GM21367 (cell line): ENCODE results near the gene HPCAL4.

Experiments used
- ATAC-seq: cut with Tn5 transposase; IDR thresholded peaks from one replicate; pipeline ENCODE4 v1.9.1; 2021; ENCODE audit not compliant: unreplicated experiment

HPCAL4 gene

GRCh38 chr1:39704757-39705156 is 13.5 kb upstream of the HPCAL4 start:
- ATAC-seq, result no peak

DNA sequence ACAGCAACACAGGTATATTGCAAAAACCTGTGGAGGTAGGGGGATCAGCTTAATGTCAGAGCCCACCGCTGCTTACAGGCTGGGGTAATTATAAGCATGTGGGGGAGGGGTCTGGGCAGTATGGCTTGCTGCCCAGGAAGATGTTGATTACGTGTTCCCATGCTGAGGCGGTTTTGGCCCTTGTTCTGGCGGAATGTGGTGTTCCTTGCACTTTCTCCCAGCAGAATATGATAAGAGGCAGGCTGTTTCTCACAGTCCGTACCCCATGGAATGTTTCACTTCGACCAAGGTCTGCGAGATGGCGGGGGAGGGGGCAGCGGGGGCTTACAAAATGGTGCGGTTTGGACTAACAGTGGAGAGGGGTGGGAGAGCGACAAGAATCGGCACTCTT is 9.8 kb upstream of the HPCAL4 start:
- ATAC-seq, result no peak

DNA sequence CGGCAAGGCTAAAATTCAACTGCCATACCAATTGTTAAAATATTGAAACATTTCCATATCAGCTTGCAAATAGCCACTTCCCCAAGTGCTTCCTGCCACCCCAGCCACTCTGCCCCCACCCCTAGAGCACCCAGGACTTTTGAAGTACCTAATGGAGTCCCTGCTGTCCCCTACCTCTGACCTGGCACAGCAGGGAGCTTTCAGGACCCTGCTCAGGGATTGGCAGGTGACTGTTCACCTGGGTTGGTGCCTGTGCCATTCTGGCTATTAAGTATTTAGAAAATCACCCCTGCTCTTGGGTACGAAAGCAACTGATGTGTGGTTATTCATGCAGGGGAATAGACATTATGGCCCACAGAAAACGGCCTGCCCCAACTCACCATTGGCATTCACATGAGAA is 9.1 kb upstream of the HPCAL4 start:
- ATAC-seq, result no peak

GRCh38 chr1:39699419-39699818 is 8.2 kb upstream of the HPCAL4 start:
- no peak for ATAC-seq

DNA sequence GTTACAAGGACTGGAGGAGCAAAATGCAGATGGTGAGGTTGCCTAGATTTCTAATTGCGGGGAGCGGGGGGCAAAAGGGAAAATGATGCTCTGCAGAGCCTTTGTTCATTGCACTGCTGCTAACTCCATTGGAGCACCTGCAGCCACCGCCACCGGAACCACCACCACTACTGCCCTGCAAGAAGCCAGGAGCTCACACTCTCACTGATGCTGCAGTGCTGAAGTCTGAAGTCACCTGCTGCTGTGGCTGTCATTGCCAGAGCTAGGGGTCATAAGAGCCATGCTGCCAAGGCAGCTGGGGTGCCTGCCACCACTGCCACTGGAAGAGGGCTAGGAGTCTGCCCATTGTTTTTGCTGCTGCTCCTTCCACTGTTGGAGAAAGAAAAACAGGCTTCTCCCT is 7.3 kb upstream of the HPCAL4 start:
- ATAC-seq, result no peak

- no peak for ATAC-seq
These were observed 5.2 kb upstream of the HPCAL4 start for GRCh38 chr1:39696448-39696847.

DNA sequence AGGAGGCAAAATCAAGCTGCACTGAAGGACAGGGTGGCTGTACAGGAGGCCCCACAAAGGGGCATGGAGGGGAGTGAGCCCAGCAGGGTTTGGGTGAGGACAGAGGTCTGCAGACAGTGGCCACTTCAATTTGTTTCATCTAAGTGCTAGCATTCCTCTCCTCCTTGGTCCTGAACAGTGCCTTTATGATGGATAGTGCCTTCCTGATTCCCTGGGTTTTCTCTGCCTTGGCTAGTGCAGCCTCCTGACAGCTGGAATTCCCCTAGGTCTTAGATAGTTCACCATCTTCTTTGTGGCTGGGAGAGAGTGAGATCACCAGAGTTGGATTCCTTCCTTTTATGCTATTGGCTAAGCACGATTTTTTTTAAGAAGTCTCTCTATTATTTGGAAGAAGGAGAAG is 3.8 kb upstream of the HPCAL4 start:
- ATAC-seq, result no peak

DNA sequence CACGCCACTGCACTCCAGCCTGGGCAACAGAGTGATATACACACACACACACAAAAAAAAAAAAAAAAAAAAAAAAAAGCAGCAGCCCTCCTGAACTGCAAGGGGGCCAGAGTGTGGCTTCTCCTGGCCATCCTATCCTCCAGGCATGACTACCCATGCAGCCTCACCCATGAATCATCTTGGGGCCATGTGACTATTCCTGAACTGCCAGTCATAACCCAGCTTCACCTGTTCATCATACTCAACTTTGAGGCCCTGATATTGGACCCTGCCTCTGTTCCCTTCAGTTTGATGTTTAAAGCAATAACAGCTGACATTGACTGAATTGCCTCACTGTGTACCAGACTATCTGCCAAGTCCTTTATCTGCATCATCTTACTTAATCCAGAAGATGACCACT is 2.8 kb upstream of the HPCAL4 start:
- no peak for ATAC-seq

GRCh38 chr1:39692152-39693074 is 1.2 kb upstream of the HPCAL4 start:
- no peak for ATAC-seq

DNA sequence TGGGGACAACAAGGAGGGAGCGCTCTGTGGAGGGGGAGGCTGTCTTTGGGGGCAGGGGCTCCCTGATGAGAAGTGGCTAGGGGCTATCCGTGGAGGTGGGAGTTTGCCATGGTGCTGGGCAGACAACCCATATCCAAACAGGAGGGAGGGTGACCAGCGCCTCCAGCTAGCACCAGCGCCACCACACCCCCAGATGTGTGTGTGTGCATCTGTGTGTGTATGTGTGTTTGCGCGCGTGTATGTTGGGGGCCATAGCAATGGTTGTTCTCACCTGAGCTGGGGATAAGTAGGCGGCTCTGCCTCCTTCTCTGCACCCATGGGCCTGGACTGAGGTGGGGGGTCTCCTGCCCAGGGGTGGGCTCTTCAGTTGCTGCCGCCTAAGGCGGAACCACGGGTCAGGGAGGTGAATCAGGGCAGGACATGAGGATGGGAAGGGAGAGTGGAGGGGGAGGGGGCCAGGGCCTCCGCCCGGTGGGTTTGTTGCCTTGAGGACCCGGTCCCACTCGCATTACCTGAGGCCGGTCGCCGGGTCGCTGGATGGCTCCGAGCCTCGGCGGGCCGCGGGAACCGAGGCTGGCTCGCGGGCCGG is 345 bp downstream of the HPCAL4 start:
- no peak for ATAC-seq

GRCh38 chr1:39690225-39690624 is 1.0 kb downstream of the HPCAL4 start:
- ATAC-seq, result no peak

- ATAC-seq, result no peak
These were observed 1.6 kb downstream of the HPCAL4 start for GRCh38 chr1:39689635-39690034.

- no peak for ATAC-seq
These were observed 2.0 kb downstream of the HPCAL4 start for GRCh38 chr1:39689214-39689613.

DNA sequence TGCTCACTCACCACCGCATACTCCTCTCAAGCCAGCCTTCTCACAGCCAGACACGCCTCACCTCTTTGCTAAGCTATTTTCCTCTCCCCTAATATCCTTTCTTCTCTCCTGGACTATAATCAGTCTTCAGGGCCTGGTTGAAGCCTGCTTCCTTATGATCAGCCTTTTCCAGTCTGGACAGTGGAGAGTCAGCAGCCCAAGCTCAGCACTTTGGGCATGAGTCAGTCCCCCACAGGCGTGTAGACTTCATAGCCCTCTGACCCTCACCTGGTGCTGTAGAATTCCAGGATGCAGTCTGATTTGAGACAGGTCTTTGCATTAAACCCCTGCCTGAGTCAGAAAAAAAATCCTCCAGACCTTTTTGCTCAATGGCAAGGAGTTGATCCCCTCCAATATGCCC is 2.5 kb downstream of the HPCAL4 start:
- no peak for ATAC-seq

DNA sequence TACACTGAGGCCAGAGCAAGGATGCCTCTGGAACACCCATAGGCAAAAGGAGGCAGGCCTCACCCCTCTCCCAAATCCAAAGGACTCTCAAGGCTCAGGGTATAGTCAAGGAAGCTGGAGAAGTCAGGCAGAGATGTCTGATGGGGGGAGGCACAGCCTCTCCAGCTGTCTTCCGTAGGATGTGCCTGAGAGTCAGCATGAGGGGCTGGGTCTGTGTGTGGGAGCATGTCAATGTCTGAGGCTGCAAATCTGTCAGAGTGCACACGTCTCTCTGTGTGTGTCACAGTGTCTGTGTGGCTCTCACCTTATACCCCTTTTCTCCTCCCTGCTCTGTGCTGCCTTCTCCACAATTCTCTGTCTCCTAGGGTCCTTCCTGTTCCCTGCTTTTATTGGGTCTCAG is 4.0 kb downstream of the HPCAL4 start:
- no peak for ATAC-seq

DNA sequence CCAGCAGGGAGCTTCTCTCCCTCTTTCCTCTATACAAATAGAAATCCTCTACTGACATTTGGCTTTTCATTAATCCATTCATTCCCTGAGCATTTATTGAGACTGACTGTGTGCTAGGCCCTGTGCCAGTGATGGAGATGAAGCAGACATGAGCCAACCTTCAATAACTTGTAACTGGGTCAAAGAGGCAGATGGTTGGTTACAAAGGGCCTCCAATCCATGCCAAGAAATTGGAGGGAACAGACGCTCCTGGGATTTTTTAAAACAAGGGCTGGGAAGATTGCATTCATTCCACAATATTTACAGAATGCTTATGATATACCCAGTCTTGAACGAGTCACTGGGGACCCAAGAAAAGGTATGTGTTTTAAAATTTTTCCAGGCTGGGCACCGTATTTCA is 6.2 kb downstream of the HPCAL4 start:
- ATAC-seq, result no peak

DNA sequence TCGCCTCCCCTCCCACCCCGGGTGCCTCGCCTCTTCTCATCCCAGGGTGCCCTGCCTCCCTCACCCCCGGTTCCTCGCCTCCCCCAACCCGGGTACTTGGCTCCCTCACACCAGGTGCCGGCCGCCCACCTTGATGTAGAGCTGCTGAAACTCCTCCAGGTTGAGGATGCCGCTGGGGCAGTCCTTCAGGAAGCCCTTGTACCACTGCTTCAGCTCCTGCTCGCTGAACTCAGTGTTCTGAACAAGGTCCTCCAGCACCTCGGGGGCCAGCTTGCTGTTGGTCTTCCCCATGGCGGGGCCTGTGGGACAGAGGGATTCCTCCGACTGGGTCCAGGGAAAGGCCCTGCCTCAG is 6.9 kb downstream of the HPCAL4 start:
- ATAC-seq, result no peak

DNA sequence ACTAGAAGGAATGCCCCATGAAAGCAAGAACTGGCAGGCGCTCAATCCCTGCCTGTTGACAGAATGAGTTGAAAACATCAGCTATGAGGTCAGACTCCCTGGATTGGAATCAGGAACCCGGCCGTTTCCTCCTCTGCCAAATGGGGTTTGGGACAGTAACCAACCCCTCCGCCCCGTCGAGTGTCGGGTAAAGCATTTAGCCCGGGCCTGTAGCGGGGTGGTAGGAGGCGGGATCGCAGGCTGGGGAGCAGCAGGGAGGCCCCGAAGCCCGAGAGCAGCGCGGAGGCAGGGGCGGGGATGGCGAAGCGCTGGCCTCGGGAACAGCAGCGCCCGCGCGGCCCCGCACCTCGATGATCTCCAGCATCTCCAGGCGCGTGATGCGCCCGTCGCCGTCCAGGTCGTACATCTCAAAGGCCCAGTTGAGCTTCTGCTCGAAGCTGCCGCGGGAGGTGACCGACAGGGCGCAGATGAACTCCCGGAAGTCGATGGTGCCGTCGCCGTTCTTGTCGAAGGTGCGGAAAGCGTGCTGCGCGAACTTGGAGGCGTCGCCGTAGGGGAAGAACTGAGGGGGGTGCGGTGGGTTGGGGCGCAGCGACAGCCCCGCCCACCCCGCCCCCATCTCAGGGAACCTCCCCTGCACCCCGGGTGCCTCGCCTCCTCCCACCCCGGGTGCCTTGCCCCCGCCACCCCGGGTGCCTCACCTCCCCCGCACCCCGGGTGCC is 7.5 kb downstream of the HPCAL4 start:
- no peak for ATAC-seq

DNA sequence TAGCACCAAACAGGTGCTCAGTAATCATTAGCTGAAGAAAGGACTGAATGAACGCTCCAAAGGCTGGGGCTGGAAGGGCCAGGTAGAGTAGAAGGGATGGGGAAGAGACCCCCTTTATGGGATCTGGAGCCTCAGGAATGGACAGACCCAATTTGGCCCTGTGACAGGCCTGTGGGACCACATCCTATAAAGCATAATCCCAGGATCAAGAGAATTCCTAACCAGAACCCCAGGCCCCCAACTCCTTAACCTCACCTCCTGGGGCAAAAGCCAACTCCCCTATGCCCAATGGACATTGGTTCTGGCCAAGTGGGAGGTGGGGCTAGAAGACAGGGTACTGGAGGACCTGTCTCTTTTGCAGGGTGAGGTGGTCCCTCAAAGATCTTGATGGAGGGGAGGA is 9.2 kb downstream of the HPCAL4 start:
- no peak for ATAC-seq

DNA sequence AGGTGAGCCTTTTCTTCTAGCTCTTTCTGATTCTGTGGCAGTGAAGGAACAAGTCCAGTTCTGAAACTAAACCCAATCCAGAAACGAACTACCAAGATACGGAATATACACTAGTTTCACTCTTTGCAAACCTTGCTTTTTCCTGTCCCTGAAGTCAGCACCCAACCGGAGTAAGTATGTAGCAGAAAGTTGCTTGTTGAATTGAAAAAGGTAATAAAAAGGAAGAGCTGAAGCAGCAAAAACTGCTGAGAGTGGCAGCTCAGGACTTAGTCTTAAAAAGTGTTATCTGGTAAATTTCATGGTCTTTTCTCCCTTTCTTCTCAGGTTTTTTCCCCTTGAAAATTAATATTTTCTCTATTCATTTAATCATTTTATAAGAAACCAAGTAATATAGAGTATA is 9.9 kb downstream of the HPCAL4 start:
- no peak for ATAC-seq

DNA sequence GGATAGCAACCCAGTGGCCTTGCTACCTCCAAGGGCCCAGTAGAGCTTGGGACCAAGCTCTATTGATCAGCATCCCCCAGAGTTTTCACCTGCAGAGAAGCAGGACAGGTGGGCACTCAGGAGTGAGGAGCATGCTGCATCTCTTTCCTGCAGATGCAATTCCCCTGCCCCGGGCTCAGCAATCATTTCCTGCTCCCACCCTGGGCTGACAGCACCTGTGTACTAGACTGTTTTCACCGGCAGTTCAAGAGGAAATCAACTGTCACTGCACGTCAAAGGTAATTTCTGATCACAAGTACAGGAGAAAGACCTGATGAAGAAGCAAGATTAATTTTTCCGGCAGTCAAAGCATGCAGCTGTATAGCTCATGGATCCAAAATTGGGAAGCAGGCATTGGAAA is 10.5 kb downstream of the HPCAL4 start:
- no peak for ATAC-seq

GRCh38 chr1:39679821-39680220 is 11.4 kb downstream of the HPCAL4 start:
- ATAC-seq, result no peak
